Activated CD4-positive, alpha-beta T cell treated with anti-CD3 and anti-CD28 coated beads, Interleukin-2, amount 50 U/mL, for 24 hours (primary cell): ENCODE data around the gene SLC44A4.
"Not testable (repeated sequence)": the region's sequence is repeated elsewhere in the genome, so short reads cannot be mapped to it uniquely, and the experiment has no call there.

Experiments used
- DNase-seq, 2 donors: peaks; one replicate each; pipeline ENCODE4 v3.0.0-alpha.2; 2020; ENCODE audit warnings: low read depth in 1 of 2, low spot score in 1 of 2

SLC44A4 gene

DNA sequence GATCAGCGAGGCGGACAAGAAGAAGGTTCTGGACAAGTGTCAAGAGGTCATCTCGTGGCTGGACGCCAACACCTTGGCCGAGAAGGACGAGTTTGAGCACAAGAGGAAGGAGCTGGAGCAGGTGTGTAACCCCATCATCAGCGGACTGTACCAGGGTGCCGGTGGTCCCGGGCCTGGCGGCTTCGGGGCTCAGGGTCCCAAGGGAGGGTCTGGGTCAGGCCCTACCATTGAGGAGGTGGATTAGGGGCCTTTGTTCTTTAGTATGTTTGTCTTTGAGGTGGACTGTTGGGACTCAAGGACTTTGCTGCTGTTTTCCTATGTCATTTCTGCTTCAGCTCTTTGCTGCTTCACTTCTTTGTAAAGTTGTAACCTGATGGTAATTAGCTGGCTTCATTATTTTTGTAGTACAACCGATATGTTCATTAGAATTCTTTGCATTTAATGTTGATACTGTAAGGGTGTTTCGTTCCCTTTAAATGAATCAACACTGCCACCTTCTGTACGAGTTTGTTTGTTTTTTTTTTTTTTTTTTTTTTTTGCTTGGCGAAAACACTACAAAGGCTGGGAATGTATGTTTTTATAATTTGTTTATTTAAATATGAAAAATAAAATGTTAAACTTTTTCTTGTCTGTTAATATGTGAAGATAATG is 49.0 kb downstream of the SLC44A4 start:
- DNase-seq, result no peak

DNA sequence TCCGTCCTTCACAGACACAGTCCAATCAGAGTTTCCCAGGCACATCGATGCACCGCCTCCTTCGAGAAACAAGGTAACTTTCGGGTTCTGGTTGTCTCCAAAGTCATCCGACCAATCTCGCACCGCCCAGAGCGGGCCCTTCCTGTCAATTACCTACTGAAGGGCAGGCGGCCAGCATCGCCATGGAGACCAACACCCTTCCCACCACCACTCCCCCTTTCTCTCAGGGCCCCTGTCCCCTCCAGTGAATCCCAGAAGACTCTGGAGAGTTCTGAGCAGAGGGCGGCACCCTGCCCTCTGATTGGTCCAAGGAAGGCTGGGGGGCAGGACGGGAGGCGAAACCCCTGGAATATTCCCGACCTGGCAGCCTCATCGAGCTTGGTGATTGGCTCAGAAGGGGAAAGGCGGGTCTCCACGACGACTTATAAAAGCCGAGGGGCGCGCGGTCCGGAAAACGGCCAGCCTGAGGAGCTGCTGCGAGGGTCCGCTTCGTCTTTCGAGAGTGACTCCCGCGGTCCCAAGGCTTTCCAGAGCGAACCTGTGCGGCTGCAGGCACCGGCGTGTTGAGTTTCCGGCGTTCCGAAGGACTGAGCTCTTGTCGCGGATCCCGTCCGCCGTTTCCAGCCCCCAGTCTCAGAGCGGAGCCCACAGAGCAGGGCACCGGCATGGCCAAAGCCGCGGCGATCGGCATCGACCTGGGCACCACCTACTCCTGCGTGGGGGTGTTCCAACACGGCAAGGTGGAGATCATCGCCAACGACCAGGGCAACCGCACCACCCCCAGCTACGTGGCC is 51.3 kb downstream of the SLC44A4 start, which contains the start of gene HSPA1B:
HSPA1B (plus strand) TSS at position 453 of the 794 bp plus-strand sequence; CDS start at position 666, 213 bp downstream.
- peak; percentile 74 to 94 for DNase-seq

DNA sequence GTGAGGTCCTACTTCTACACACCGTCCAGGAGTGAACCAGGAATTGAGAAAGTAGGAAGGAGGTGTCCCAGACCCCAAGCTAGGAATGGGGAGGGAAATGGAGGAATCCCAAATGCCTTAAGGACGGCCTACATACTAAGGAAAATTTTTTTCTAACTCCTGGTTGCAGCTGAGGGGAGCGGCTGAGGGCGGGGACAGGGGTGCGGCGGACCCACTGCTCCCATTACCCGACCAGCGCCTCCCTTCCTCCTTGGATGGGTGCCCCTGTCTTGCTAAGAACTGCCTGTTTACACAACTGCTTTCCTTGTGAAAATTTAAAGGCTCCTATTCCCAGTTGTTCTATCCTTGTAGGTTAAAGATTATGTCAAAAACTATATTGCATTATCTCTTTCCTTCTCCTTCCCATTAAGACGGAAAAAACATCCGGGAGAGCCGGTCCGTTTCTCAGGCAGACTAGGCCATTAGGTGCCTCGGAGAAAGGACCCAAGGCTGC is 52.0 kb downstream of the SLC44A4 start:
- no peak for DNase-seq

DNA sequence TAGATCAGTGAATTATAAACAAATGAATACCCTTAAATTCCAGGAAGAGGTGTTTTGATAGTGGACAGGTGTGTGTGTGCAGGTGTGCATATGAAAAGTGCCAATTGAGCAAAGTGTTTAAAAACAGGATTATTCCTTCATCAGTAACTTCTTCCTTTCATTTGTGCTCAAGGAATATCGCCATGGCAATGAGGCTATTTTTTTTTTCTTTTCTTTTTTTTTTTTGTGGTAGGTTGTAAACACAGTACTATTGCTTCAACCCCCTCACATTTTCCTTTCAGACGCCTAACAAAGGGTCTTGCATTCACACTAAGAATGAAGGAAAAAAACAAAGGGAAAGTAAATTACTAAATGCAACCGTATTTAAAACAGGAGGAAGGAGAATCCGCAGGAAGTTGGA is 53.2 kb downstream of the SLC44A4 start:
- DNase-seq, result no peak

DNA sequence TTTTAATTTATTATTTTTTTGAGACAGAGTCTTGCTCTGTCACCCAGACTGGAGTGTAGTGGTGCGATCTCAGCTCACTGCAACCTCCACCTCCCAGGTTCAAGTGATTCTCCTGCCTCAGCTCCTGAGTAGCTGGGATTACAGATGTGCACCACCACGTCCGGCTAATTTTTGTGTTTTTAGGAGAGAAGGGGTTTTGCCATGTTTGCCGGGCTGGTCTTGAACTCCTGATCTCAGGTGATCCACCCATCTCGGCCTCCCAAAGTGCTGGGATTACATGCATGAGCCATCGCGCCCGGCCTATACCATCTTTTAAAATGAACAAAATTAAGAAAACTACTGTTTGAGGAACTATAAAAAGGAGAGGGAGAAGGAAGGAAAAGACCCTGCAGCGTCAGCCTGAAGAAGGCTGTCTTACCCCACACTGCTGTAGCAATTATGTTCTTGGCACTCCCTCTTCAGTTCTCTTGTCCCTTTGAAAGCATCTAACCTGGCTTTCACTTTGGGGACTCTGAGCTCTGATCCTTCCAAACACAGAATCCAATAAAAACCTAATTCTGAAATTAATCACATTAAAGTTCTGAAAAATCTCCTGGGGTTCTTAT is 55.1 kb downstream of the SLC44A4 start:
- DNase-seq, result not testable (repeated sequence)

DNA sequence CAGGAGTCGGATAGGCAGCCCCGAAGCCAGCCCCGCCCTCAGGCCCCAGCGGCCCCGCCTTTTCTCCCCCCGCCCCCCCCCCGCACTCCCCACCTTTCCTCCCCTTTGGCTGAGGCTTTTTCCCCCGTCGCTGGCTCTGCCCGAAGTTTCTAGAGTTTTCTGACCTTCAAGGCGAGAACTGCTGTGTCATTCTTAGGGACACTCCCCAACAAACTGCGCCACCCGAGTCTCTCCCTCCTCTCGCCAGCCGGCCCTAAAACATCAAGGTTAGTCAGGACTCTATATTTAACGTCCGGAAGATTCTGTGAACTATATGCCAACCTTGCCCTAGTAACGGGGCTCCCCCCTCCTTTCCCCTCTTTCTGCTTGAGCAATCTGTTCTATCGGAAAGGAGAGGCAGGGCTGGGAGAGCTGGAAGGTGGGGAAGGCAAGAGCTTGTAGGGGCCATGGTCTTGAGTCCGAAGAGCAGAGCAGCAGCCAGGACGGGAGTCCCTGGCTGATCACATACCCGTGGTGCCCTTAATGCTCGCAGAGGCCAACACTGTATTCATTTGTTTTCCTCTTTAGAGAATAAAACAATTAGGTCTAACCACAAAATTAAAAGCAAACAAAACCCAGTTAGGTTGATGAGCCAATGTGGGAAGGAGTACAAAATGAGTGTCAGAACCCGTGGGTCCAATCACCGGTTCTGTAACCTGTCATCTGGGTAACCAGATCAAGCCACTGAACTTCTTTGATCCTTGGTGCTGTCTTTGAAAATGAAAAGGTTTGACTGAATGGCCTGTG is 56.6 kb downstream of the SLC44A4 start:
- peak in 1 of 2 donors; percentile 57 for DNase-seq

DNA sequence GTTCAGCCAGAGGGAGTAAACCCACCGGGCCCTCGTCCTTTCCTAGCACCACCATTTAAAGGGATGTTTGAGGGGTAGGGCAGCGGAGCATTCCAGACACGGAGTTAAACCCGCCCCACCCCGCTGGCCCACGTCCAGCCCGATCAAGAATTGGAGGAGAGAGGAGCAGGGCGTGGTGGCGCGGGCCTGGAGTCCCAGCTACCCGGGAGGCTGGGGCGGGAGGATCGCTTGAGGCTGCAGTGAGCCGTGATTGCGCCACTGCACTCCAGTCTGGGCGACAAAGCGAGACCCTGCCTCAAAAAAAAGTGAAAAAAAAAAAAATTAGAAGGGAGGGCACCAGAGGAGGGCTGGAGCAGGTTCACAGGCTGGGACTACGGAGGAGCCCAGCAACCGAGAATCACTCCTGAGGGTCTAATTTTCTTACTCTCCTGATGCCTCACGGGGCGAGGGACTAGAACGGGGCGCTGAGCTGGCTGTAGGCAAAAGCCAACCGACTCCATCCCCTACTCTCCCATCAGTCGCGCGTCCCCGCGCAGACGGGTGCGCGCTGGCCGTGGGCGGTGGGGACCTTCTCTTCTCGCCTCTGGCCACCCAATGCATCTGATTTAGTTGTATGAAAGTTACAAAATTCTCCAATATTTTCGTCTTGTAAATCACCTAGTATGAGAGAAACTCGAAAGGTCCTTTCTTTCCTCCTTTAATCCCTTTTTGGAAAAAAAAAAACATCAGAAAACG is 57.3 kb downstream of the SLC44A4 start:
- peak in 1 of 2 donors; percentile 61 for DNase-seq

DNA sequence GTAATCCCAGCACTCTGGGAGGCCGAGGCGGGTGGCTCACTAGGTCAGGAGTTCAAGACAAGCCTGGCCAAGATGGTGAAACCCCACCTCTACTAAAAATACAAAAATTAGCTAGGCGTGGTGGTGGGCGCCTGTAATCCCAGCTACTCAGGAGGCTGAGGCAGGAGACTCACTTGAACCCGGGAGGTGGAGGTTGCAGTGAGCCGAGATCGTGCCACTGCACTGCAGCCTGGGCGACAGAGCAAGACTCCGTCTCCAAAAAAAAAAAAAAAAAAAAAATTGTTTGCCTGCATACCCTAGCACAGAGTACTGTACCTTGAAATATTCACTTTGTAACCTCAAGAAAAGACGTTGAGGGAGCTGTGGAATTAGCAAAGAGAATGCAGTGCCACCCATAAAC is 58.4 kb downstream of the SLC44A4 start:
- not testable (repeated sequence) for DNase-seq

DNA sequence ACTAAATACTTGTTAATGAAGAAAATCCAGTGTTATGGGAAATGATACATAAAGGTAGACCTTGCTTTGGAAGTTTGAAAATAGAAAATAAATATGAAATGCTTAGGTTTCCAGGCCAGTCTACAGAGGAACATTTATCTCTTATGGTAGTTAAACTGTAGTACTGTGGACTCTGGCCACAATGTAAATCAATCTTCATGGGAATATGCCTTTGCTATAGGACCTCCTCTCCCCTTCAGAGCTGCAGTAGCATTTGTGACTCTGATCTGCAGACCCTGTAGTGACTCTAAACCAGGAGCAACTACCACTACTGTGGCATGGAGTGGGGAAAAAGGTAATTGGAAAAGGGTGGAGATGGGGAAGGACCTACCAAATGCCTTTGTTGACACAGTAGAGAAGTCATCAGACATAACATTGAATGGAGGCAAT is 58.9 kb downstream of the SLC44A4 start:
- DNase-seq, result no peak

DNA sequence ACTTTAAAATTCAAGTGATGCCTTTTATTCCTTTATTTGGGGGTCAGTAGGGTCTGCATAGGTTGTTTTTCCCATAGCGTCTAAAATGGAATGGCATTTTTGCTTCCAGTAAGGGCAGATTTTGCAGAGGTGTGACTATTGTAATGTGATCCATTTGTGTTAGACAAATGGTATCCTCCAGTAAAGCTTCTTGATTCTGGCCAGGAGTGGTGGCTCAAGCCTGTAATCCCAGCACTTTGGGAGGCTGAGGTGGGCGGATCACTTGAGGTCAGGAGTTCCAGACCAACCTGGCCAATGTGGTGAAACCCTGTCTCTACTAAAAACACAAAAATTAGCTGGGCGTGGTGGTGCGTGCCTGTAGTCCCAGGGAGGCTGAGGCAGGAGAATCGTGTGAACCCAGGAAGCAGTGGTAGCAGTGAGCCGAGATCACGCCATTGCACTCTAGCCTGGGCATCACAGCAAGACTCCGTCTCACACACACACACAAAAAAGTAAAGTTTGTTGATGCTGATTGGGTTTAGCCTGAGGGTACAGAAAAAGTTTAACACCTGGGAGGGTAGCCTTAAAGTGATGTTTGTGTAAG is 60.8 kb downstream of the SLC44A4 start:
- not testable (repeated sequence) for DNase-seq

DNA sequence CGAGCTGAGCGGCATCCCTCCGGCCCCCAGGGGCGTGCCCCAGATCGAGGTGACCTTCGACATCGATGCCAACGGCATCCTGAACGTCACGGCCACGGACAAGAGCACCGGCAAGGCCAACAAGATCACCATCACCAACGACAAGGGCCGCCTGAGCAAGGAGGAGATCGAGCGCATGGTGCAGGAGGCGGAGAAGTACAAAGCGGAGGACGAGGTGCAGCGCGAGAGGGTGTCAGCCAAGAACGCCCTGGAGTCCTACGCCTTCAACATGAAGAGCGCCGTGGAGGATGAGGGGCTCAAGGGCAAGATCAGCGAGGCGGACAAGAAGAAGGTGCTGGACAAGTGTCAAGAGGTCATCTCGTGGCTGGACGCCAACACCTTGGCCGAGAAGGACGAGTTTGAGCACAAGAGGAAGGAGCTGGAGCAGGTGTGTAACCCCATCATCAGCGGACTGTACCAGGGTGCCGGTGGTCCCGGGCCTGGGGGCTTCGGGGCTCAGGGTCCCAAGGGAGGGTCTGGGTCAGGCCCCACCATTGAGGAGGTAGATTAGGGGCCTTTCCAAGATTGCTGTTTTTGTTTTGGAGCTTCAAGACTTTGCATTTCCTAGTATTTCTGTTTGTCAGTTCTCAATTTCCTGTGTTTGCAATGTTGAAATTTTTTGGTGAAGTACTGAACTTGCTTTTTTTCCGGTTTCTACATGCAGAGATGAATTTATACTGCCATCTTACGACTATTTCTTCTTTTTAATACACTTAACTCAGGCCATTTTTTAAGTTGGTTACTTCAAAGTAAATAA is 61.5 kb downstream of the SLC44A4 start:
- not testable (repeated sequence) for DNase-seq

DNA sequence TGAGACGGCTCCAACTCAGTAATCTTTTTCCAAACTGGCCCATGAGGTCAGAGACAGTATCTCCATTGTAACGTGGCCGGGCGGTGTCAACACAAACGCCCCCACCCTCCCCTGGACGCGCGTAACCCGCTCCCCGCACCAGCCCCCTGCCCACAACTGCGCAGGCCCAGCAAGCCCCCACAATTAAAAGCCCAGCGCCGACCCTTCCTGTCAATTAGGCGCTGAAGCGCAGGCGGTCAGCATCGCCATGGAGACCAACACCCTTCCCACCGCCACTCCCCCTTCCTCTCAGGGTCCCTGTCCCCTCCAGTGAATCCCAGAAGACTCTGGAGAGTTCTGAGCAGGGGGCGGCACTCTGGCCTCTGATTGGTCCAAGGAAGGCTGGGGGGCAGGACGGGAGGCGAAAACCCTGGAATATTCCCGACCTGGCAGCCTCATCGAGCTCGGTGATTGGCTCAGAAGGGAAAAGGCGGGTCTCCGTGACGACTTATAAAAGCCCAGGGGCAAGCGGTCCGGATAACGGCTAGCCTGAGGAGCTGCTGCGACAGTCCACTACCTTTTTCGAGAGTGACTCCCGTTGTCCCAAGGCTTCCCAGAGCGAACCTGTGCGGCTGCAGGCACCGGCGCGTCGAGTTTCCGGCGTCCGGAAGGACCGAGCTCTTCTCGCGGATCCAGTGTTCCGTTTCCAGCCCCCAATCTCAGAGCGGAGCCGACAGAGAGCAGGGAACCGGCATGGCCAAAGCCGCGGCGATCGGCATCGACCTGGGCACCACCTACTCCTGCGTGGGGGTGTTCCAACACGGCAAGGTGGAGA is 63.6 kb downstream of the SLC44A4 start, which contains the start of the genes HSPA1A and HSPA1L:
HSPA1A (plus strand) TSS at position 519 of the 814 bp plus-strand sequence; CDS start at position 733, 214 bp downstream.
HSPA1L (minus strand) TSS at position 259 of the 814 bp plus-strand sequence. CDS start 3,311 bp downstream, outside the sequence.
- DNase-seq, result peak in 1 of 2 donors; percentile 57

DNA sequence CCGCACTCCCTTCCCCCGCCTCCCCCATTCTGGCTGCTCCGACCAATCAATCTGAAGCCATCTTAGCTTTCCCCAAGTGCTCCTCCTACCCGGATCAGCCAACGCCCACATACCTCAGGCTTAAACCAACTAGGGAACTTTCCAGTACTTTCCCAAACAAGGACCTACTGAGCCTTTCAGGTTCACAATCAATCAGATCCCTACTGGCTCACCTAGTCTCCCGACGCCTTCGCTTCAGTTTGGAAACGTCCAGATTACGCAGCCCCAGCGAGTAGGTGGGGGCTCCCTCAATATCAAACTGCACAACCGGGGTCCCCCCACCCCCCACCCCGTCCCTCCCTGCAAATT is 64.1 kb downstream of the SLC44A4 start:
- DNase-seq, result peak in 1 of 2 donors; percentile 65

DNA sequence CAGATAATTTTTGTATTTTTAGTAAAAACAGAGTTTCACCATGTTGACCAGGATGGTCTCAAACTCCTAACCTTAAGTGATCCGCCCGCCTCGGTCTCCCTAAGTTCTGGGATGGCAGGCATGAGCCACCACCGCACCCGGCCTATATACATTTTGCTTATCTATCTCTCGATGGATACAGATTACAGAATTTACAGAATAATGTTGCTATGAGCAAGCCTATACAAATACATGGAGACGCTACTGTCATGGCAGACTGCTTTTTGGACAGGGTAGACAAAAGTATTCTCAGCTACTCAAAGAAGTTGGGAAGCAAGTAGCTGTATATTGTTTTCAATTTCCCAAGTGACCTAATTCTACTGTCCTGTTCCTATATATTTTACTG is 65.3 kb downstream of the SLC44A4 start:
- no peak for DNase-seq
